Globus pallidus (tissue), 1 donor: ENCODE measurements around the gene S1PR4.
A peak's percentile ranks its signal among the peaks of the same experiment; 100 is the strongest.
"Not testable (repeated sequence)": the region's sequence is repeated elsewhere in the genome, so short reads cannot be mapped to it uniquely, and the experiment has no call there.

Experiments
- DNase-seq: peaks from one replicate; pipeline ENCODE4 v3.0.0-alpha.2; 2015; ENCODE audit warnings: low spot score

Gene S1PR4

DNA sequence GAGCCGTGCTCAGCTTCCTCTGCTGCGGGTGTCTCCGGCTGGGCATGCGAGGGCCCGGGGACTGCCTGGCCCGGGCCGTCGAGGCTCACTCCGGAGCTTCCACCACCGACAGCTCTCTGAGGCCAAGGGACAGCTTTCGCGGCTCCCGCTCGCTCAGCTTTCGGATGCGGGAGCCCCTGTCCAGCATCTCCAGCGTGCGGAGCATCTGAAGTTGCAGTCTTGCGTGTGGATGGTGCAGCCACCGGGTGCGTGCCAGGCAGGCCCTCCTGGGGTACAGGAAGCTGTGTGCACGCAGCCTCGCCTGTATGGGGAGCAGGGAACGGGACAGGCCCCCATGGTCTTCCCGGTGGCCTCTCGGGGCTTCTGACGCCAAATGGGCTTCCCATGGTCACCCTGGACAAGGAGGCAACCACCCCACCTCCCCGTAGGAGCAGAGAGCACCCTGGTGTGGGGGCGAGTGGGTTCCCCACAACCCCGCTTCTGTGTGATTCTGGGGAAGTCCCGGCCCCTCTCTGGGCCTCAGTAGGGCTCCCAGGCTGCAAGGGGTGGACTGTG is 1.2 kb downstream of the S1PR4 start:
- DNase-seq, result no peak

DNA sequence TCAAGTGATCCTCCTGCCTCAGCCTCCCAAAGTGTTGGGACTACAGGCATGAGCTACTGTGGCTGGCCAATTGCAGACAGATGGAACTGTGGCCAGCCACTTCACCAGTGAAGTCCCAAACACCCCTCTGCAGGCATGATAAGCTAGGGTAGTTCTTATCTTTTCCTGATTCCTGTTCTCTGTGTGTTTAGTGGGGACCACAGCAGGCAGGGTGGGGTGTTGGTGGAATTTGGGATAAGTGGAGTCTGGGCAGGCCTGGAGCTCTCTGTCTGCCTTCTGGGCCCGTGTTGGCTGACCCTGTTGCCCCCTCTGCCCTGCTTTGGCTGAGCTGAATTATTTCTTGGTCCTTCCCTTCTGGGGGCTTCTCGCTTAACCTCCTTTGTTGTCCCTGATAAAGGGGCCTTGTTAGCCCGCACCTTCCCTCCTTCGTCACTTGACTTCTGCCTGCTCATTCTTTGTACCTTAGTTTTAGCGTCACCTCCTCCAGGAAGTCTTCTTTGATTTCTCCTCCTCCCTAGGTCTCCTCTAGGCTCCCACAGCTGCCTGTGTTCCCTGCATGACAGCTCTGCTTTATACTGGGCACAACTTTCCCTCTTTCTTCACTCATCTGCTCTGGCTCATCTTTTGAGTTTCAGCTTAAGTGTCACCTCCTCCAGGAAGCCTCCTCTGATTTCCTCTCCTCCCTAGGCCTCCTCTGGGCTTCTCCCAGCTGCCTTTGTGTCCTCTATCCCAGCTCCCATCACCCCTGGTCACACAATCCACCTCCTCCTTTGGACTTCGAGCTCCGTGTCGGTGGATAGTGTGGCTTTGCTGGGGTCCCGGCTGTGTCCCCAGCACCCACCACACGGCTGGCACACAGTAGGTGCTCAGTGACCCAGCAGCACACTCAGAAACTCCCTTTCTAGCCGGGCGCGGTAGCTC is 5.4 kb downstream of the S1PR4 start:
- no peak for DNase-seq

DNA sequence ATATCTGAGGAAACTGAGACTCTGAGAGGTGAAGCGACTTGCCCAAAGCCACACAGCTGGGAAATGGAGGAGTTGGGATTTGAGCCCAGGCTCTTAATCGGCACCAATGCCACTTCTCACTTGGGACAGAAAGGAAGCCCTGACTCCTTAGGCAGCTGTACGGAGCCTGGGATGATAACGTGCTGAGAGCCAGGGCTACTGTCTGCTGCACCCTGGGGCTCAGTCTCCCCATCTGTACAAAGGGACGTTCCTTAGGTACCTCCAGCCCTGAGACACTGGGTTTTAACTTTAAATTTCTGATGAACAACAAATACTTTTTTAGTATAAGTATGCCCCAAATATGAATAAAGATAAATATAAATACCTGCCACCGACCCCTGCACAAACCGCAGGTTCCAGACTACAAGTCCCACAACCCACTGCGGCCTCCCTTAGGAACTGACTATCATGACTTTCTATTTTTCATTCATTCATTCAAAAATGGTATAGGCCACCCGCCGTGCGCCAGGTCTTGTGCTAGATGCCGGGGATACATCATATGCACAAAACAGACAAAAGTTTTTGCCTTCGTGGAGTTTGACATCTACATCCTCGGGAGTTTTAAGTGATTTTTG is 6.4 kb downstream of the S1PR4 start:
- no peak for DNase-seq

DNA sequence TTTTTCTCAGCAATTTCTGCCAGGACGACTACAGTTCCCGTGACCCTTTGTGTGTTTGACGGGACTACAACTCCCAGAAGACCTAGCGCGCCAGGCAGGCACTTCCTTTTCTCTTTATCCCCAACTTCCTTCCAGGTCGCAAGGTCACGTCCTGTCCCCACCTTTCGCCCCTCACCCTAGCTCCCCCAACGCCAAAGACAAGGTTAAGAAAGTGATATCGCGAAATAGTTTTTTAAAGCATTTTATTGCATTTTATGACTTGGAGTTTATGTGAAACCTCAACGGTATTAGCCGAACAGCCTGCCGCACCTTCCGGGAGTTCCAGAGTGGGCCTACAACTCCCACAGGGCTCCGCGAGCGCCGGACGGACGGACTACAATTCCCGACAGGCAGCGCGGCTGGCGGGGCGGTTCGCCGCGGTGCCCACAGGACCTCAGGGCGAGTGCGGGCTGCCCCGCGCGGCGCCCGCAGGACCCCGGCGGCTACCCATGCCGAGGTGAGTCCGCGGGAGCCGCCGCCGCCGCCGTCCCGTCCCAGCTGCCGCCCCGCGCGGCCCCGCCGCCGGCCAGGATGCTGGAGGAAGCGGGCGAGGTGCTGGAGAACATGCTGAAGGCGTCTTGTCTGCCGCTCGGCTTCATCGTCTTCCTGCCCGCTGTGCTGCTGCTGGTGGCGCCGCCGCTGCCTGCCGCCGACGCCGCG is 7.0 kb downstream of the S1PR4 start, which contains the start of gene NCLN:
TSS of gene NCLN (plus strand) at position 470 of the 699 bp plus-strand sequence. CDS start at position 571, 101 bp downstream.
- DNase-seq, result peak; percentile 98

DNA sequence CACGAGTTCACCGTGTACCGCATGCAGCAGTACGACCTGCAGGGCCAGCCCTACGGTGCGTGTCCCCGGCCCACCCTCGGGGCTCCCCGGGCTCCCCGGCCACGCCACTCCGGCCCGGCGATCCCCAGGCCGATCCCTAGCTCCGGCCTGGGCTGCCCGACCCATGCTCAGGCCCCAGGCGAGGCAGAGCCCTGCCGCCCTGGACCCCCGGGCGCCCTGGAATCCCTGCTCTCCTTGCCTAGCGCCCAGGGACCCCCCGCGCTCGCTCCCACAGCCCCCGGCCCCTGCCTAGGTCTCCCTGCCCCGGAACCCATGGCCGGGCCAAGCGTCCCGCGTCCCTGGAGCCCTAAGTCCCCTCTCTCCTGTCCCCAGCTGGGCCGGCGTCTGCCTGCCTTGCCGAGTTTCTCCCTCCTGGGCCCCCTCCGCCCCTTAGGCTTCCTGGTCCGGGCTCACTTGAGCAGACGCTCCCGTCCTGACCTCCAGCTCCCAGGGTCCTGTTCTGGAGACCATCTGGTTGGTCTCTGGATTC is 7.7 kb downstream of the S1PR4 start:
- DNase-seq, result no peak

DNA sequence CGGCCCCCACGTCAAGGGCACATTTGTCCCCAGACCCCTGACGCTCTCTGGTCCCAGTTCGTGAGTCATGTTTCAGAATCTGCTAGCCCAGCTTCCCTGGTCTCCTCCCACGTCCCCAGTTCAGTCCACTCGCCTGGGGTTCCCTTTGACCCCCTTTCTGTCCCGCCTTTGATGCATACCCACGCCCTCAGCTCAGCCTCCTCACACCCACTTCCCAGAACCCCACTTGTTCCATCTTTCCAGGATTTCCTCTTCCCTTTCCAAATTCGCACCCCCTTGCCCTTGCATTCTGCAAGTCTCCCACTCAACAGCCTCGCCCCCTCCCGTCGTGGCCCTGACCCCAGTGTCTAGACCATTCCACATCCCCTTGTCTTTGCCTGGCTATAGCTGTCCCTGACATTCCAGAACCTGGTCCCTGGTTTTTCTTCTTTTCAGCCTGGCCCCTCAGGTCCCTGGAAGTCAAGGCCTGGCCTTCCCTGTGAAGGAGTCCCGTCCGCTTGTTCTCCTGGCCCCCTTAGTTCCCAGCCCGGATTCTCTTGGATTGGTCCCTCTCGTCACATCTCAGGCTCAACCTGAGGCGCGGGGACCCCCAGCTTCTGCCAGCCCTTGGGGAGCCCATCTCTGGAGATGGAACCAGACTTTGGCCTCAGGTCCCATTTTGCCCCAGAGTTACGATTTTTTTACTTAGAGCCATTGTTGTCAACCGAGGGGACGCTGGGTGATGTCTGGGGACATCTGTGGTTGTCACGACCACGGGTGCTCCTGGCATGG is 8.5 kb downstream of the S1PR4 start:
- DNase-seq, result no peak

DNA sequence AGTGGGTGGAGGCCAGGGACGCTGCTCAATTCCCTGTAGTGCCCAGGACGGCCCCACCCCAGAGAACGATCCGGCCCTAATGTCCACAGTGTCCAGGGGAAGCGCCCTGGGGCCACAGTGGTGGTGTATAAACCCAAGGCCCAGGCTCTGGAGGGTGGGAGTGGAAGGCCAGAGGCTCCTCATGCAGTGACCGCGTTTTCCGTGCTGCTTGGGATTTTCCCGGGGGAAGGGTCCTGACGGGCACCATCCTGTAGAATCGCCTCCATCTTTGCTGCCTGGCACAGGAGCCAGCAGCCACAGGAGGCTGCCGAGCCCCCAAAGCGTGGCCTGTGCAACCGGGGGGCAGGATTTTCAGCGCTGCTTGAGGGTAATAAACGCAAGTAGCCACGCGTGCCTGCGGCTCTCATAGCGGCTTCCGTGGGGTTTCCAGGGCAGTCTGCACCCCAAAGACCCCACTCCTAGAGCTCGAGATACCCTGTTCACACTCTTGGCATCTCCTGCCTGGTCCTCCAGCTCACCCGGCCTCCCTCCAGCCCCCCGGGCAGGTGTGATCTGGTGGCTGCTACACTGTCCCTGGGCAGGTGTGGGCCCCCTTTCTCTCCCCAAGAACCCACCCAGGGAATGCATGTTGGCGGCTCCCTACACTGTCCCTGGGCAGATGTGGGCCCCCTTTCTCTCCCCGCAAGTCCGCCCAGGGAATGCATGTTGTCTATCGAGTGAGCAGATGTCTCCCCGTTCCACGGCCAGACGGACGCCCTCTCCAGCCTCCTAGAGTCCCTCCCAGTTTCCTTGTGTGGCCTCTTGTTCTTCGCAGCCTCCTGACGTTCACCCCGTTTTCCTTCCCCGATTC is 9.3 kb downstream of the S1PR4 start:
- DNase-seq, result no peak

DNA sequence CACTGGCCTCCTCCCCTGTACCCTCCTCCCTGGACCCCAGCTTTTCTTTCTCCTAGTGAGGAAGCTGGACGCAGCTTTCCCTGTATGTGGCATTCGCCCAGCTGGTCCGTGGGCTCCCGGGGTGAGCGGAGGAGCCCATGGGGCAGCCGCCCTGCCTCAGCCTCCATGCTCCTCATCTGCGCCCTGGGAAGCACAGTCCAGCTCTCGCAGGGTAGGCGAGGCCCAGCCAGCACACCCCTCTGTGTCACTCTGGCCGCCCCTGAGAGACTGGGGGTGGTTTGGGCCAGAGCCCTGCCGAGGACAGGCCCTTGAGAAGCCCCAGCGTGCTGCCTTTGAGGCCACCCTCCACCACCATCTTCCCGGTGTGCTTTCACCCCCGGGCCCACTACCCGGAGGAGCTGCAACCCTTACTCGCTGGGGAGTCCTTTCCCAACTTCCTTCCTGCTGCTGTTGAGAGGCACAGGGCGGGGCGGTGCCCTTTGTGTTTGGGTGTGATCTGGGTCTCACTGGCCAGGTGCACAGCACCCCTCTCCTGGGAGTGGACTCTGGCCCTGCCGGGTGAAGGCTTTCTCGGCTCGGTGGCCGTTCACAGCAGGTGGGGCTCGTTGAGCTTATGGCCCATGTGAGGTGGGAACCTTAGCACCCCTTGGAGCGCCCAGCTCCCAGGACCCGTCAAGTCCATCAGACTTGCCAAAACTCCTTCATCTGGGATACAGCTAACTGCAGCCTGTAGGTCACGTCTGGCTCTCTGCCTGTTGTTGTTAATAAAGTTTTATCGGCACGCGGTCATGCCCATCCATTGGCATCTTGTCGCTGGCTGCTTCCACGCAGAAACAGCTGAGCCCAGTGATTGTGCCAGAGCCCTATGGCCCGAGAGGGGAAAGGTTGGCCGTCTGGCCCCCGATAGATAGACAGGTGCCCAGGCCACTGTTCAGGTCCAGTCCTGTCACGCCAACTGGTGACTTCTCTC is 10.3 kb downstream of the S1PR4 start:
- DNase-seq, result no peak

DNA sequence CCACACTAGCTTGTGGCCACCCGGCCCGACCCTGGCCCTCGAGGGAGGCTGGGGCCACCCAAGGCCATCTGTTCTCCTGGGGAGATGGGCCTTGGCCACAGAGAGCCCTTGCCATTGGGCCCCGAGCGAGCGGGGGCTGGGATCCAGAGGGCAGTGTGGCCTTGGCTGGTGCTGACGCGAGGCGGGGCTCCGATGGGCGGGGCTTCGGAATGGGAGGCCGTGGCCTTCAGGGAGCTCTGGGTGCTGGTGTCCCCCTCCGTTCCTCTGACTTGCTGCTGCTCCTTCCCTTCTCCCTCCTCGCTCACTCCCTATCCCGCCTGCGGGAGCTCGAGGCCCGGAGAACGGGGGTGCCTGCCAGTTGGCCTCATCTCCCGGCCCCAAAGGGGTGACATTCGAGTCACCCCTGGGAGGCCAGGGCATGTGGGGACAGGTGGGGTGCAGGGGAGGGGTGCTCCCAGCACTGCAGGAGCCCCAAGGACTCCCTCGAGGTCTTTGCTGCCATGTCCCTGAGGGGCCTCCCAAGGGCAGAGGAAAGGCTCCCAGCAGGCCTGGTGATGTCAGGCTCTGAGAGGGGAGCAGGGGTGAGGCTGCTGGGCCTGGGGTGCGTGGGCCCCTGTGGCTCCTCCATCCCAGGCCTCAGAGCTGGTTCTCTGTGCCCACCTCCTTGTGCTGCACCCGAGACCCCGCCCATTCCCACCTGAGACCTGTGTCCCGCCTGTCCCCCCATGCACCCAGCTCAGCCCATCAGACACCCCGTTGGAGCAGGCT is 11.3 kb downstream of the S1PR4 start:
- no peak for DNase-seq

DNA sequence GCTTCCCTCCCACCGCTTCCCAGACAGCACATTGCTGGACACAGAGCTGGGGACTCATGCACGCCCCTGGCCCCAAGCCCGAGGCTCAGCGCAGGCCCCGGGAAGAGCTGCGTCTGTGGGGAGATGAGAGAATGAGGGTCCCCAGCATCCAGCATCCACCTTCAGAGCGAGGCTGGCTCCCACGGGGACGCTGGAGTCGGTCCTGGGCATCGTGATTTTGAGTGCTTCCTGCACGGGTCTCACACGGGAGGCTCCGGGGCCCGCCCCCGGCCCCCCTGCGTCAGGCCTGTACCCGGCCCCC is 11.9 kb downstream of the S1PR4 start:
- no peak for DNase-seq

DNA sequence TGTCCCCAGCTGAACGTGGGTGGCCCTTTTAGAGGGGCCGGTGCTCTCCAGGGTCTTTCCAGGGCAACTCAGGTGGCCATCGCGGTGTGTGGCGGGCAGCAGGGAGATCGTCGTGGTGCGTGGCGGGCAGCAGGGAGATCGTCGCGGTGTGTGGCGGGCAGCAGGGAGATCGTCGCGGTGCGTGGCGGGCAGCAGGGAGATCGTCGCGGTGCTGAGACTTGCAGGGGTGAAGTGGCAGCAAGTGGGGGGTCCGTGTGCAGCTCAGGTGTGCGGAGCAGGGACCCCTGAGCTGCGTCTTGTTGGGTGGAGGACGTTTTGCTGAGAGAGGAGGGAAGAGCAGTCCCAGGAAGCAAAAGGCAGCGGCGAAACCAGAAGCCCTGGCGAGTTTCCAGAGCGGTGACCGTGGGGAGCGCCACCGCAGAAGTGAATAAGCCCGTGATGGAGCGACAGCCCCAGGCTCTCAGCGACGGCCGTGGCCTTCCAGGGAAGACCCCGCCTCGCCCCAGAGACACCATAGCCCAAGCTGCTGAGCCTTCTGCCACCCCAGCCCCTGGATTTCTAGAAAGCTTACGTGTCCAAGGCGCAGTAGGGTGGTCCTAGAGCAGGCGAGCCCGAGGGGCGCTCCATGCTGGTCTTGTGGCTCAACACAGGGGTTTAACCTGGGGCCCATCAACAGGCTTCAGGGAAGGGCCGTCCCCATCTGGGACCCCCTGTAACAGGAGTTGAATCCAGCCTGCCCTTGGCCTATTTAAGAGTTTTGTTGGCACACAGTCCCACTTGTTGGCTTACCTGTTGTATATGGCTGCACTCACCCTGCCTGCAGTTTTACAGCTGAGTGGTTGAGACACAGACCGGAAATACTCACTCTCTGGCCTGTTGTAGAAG is 12.6 kb downstream of the S1PR4 start:
- DNase-seq, result no peak

DNA sequence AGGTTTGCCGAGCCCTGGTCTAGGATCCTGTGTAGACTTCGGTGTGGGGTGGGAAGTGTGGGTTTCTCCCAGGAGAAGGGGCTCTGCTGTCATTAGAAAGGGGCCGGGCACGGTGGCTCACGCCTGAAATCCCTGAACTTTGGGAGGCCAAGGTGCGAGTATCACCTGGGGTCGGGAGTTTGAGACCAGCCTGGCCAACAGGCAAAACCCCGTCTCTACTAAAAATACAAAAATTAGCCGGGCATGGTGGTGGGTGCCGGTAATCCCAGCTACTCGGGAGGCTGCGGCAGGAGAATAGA is 13.2 kb downstream of the S1PR4 start:
- not testable (repeated sequence) for DNase-seq

DNA sequence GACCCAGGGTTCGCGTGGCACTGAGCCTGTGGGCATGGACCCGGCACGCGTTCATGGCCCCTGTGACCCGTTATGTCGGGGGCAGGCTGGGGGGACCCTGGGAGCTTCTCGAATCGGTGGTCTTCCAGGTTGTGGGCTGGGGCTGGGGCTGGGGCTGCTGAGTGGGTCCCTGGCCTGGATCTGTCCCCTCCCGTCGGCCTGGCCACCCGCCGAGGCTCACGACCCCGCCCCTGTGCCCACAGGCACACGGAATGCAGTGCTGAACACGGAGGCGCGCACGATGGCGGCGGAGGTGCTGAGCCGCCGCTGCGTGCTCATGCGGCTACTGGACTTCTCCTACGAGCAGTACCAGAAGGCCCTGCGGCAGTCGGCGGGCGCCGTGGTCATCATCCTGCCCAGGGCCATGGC is 13.7 kb downstream of the S1PR4 start:
- DNase-seq, result no peak

DNA sequence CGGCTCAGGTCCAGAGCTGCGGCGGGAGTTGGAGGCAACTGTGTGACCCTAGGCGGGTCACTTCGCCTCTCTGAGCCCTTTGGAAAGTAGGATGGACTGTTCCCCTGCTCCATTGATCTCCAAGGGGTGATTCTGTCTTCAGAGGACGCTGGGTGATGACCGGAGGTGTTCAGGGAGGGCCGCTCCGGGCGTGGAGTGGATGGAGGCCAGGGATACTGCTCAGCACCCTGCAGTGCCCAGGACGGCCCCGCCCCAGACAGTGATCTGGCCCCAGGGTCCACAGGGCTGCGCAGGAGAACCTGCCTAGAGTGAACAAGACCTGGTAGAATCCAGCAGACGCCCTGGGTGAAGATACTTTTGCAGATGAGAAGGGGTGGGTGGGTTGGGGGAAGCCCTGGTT is 14.1 kb downstream of the S1PR4 start:
- DNase-seq, result no peak

DNA sequence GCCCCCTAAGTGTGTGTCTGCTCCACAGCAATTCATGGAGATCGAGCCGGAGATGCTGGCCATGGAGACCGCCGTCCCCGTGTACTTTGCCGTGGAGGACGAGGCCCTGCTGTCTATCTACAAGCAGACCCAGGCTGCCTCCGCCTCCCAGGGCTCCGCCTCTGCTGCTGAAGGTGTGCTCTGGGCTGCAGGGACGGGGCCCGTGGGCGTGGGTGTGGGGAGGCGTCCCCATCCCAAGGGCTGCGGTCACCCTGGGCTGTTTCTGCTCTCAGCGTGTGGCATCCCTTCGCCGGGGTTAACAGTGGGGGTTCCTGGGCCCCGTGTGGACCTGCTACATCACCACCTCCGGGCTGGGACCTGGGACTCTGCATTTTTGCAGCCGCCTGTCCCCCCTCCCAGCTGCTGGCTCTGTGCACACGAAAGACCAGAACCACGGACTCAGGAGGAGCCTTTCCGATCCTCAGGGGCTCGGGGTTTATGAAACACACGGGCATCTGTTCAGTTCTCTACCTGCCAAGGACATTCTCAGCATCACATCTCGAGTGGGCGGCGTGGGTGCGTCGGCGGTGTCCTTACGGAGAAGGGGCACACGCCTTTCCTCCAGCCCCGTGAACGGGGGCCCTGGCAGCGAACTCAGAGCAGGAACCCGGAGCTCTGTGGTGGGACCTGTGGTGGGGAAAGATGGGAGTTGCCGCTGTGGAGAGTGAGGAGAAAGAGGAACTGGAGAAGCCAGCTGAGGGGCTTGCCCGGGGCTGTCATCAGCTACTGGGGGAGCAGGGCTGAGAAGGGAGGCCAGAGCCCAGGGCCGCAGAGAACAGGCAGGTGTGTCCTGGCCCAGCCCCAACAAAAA is 14.9 kb downstream of the S1PR4 start:
- no peak for DNase-seq

DNA sequence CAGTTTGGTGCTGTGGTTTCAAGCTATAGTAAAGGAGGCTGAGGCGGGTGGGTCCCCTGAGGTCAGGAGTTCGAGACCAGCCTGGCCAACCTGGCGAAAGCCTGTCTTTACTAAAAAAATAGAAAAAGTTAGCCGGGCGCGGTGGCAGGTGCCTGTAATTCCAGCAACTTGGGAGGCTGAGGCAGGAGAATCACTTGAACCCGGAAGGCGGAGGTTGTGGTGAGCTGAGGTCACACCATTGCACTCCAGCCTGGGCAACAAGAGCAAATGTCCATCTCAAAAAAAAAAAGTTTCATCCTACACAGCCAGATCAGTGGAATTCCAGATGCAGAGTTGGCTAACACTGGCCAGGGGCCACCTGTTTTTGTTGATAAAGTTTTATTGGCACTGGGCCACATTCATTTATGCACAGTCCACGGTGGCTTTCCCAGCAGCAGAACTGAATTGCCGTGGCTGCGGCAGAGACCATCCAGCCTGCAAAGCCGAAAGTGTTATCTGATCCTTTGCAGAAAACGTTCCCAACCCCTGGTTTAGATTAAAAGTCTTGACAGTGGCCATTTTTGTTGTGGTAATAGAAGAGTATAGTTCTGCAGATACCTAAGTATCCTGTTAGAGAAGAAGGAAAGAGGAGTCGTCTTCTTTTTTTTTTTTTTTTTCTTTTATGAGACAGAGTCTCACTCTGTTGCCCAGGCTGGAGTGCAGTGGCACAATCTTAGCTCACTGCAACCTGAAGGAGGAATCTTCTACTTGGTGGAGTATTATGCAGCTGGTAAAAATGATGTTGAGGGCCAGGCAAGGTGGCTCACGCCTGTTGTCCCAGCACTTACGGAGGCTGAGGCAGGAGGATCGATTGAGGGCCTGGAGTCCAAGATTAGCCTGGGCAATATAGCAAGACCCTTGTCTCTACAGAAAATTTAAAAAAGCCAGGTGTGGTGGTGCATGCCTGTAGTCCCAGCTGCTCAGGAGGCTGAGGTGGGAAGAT is 15.8 kb downstream of the S1PR4 start:
- DNase-seq, result no peak
